ENCODE measurements around the gene SPOCK2. TPM values are rescaled to one million over a fixed set of nuclear protein-coding genes. Genes with fewer than 3 reads are reported as not detected.

Gene SPOCK2
- total and polyA plus RNA-seq, 10 of the 15 experiments (the other 5 are each of a cell fraction or from before 2014, with no cell fraction given) = 0.02 to 1.5 (median 0.58) TPM

DNA sequence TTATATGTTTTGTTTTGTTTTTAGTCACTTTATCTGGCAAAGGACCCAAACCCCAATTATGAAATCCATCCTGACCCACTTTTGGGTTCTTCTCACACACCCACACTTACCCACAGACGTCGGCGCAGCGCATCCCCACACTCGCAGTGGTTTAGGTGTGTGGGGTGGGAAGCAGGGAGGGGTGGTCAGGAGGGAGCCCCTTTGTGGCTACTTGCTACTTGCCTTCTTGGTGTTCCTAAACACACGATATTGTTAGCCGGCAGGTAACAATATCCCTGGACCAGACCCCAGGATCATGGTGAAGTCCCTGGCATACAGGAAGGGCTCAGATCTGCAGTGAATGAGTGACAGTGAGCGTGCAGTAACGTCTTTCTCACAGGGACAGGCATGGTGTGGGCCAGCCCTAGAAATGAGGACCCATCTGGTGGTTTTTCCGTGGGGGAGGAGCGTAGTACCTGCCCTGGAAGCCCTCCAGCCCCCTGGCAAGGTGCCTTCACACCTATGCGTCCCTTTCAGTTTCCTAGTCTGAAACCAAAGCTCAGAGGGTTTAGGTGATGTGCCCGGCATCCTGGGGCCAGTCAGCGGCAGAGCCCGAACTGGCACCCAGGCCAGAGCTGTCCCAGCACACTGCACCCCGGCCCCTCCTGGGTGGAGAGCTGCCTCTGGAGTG, 4.4 kb downstream of the SPOCK2 start (continued):
- no peak for TF ChIP-seq KLF5 (IDR thresholded peaks at IDR 0.05; ENCODE audit: partially characterized antibody)
- TF ChIP-seq TCF3 (IDR thresholded peaks at IDR 0.05; ENCODE audit: borderline replicate concordance, insufficient read depth, low read depth, low read length) = no peak
- no peak for TF ChIP-seq POLR2A (IDR thresholded peaks at IDR 0.05; ENCODE audit: low read depth, low read length)

DNA sequence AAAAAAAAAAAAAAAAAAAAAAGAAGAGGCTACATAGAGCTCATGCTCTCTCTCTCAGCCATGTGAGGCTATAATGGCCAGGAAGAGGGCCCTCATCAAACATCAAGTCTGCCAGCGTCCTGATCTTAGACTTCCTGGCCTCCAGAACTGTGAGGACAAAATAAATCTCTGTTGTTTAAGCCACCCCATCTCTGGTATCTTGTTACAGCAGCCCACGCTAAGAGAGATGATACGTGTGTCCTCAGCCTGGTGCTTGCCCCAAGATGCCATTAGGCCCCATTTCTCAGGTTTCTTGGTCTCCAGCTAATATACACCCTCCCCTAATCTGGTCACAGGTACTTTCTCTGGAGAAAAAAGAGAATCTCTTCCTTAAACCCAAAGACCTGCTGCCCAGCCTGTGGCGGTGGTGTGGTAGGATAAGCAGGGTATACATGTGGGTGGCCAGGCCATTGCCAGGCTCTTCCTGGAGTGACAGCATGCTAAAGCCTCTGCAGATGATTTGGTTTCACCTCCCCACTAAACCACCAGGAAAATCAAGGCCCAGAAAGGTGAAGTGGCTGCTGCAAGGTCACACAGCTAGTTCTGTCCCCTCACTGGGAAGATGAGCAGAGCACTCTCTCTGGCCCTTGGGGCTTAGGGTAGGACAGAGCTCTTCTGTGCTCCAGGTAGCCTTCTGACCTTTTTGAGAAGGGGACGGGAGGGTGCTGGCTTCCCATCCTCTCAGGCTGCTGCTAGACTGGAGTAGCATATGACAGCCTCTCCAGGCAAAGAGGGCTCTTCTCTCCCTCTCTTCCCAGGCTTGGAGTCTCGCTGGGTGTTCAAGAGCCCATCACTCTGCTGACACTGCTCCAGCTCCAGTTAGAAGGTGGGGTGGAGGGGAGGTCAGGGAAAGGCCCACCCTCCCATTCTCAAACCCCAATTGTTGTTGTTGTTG, 5.2 kb downstream of the SPOCK2 start:
- H2AFZ ChIP-seq (ENCODE audit: control insufficient read depth, low read depth, low read length) = no peak overlapping the region
- in situ Hi-C loops (cut with MboI) = no loop called here
- no peaks in the 10 kb centered on the region for H3K9me3 ChIP-seq (replicated peaks; ENCODE audit: control insufficient read depth, insufficient read depth, low read length)
- POLR2A ChIA-PET = no interaction called here
- H3K4me1 ChIP-seq (ENCODE audit: control insufficient read depth, insufficient read depth, low read length) = peaks cover 12% of the 10 kb centered on the region
- 59% methylated on average over 6 of the region's 6 CpGs for WGBS (ENCODE audit: insufficient coverage, insufficient replicate concordance, low lambda C conversion rate, missing lambda C conversion rate)
- H4K20me1 ChIP-seq (ENCODE audit: control insufficient read depth, insufficient read depth) = no peaks in the 10 kb centered on the region
- no peaks in the 10 kb centered on the region for H3K79me2 ChIP-seq (ENCODE audit: control insufficient read depth, insufficient read depth, low read length)
- no peak for DNase-seq (ENCODE audit: low read depth, low spot score)
- intact Hi-C loops (cut with micrococcal nuclease; ENCODE audit: unreplicated experiment) = no loop called here
- no peak for ATAC-seq
- no peaks in the 10 kb centered on the region for H3K36me3 ChIP-seq (ENCODE audit: control insufficient read depth in 2 of 2, insufficient read depth in 2 of 2, low read length in 1 of 2)
- peaks cover 8 to 9% of the 10 kb centered on the region in 2 experiments for H3K27me3 ChIP-seq (replicated peaks in 1 of 2; ENCODE audit: control insufficient read depth in 2 of 2, insufficient read depth in 2 of 2, low read length in 1 of 2)
- CTCF ChIA-PET = interaction anchor here (0.6 kb wide), 1 partner anchor 138 kb away, joined by 3 read pairs; no protein-coding TSS in a partner anchor
- BruUV-seq (replicated peaks) = no TSS peak
- no peak overlapping the region for H3K27ac ChIP-seq (ENCODE audit: control insufficient read depth, insufficient read depth)
- no peak overlapping the region for H3K4me3 ChIP-seq
- no peak for FAIRE-seq
- SMC1A ChIA-PET (ENCODE audit: uncharacterized antibody, unreplicated experiment) = no interaction called here
- no peak overlapping the region for H3K9ac ChIP-seq (ENCODE audit: control insufficient read depth, insufficient read depth, low read length)
- RAD21 ChIA-PET (ENCODE audit: unreplicated experiment) = no interaction called here
- no peak overlapping the region for H3K4me2 ChIP-seq (ENCODE audit: control insufficient read depth, insufficient read depth)
- TF ChIP-seq, protein P1, sequence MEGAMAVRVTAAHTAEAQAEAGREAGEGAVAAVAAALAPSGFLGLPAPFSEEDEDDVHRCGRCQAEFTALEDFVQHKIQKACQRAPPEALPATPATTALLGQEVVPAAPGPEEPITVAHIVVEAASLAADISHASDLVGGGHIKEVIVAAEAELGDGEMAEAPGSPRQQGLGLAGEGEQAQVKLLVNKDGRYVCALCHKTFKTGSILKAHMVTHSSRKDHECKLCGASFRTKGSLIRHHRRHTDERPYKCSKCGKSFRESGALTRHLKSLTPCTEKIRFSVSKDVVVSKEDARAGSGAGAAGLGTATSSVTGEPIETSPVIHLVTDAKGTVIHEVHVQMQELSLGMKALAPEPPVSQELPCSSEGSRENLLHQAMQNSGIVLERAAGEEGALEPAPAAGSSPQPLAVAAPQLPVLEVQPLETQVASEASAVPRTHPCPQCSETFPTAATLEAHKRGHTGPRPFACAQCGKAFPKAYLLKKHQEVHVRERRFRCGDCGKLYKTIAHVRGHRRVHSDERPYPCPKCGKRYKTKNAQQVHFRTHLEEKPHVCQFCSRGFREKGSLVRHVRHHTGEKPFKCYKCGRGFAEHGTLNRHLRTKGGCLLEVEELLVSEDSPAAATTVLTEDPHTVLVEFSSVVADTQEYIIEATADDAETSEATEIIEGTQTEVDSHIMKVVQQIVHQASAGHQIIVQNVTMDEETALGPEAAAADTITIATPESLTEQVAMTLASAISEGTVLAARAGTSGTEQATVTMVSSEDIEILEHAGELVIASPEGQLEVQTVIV (IDR thresholded peaks at IDR 0.05; ENCODE audit: borderline replicate concordance, partially characterized antibody) = no peak
- TF ChIP-seq PML (IDR thresholded peaks at IDR 0.05; ENCODE audit: low read length) = no peak
- no peak for TF ChIP-seq ZBED1 (IDR thresholded peaks at IDR 0.05; ENCODE audit: borderline replicate concordance)
- TF ChIP-seq PAX8 (IDR thresholded peaks at IDR 0.05) = no peak
- TF ChIP-seq, protein P2, sequence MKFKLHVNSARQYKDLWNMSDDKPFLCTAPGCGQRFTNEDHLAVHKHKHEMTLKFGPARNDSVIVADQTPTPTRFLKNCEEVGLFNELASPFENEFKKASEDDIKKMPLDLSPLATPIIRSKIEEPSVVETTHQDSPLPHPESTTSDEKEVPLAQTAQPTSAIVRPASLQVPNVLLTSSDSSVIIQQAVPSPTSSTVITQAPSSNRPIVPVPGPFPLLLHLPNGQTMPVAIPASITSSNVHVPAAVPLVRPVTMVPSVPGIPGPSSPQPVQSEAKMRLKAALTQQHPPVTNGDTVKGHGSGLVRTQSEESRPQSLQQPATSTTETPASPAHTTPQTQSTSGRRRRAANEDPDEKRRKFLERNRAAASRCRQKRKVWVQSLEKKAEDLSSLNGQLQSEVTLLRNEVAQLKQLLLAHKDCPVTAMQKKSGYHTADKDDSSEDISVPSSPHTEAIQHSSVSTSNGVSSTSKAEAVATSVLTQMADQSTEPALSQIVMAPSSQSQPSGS (IDR thresholded peaks at IDR 0.05; ENCODE audit: low read length) = no peak
- no peak for TF ChIP-seq NFIC (IDR thresholded peaks at IDR 0.05; ENCODE audit: low read depth, low read length)
- TF ChIP-seq TCF12 (IDR thresholded peaks at IDR 0.05; ENCODE audit: low read depth, low read length) = no peak
- TF ChIP-seq, protein P3, sequence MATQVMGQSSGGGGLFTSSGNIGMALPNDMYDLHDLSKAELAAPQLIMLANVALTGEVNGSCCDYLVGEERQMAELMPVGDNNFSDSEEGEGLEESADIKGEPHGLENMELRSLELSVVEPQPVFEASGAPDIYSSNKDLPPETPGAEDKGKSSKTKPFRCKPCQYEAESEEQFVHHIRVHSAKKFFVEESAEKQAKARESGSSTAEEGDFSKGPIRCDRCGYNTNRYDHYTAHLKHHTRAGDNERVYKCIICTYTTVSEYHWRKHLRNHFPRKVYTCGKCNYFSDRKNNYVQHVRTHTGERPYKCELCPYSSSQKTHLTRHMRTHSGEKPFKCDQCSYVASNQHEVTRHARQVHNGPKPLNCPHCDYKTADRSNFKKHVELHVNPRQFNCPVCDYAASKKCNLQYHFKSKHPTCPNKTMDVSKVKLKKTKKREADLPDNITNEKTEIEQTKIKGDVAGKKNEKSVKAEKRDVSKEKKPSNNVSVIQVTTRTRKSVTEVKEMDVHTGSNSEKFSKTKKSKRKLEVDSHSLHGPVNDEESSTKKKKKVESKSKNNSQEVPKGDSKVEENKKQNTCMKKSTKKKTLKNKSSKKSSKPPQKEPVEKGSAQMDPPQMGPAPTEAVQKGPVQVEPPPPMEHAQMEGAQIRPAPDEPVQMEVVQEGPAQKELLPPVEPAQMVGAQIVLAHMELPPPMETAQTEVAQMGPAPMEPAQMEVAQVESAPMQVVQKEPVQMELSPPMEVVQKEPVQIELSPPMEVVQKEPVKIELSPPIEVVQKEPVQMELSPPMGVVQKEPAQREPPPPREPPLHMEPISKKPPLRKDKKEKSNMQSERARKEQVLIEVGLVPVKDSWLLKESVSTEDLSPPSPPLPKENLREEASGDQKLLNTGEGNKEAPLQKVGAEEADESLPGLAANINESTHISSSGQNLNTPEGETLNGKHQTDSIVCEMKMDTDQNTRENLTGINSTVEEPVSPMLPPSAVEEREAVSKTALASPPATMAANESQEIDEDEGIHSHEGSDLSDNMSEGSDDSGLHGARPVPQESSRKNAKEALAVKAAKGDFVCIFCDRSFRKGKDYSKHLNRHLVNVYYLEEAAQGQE (IDR thresholded peaks at IDR 0.05; ENCODE audit: low read depth, low read length) = no peak
- TF ChIP-seq SPI1 (IDR thresholded peaks at IDR 0.05; ENCODE audit: borderline replicate concordance, insufficient read depth, low read depth, low read length) = no peak
- no peak for TF ChIP-seq SIN3A (IDR thresholded peaks at IDR 0.05; ENCODE audit: low read depth, low read length)
- TF ChIP-seq CHD2 (IDR thresholded peaks at IDR 0.05; ENCODE audit: borderline replicate concordance, low read depth, low read length) = no peak

Measured in GM12878 (cell line).